Renal cortex interstitium (tissue), 11 donors: ENCODE data around the gene NAV3. TPM values are rescaled to one million over a fixed set of nuclear protein-coding genes. Genes with fewer than 3 reads are reported as not detected.

Source experiments
- DNase-seq, 11 donors: peaks; one replicate each; pipeline ENCODE4 v3.0.0-alpha.2; 2013; ENCODE audit warnings: low read depth in 9 of 11, low spot score in 4 of 11; ENCODE audit errors: extremely low read depth in 1 of 11
- polyA plus RNA-seq, 3 donors: library from polyadenylated mRNA; unstranded; fragments of 120-200 nt; gene quantifications; one replicate each; pipeline ENCODE4 v1.2.1, GENCODE V29; 2013; ENCODE audit not compliant: insufficient read length in 3 of 3

Gene NAV3
- polyA plus RNA-seq, 3 donors, result 8.9 to 9.5 (median 9.3) TPM

GRCh38 chr12:78009031-78009430, 178.3 kb downstream of the NAV3 start:
- no peak for DNase-seq

- peak in 2 of 11 donors; percentile 4 to 8 for DNase-seq
Measured at GRCh38 chr12:78018171-78018910, 187.6 kb downstream of the NAV3 start.

- DNase-seq, result no peak
Measured at GRCh38 chr12:78018939-78019338, 188.2 kb downstream of the NAV3 start.

- DNase-seq, result no peak
Measured at GRCh38 chr12:78028426-78028825, 197.7 kb downstream of the NAV3 start.

- DNase-seq, result no peak
Measured at GRCh38 chr12:78034025-78034424, 203.3 kb downstream of the NAV3 start.

- DNase-seq, result no peak
Measured at GRCh38 chr12:78035901-78036606, 205.4 kb downstream of the NAV3 start.

- no peak for DNase-seq
Measured at GRCh38 chr12:78036874-78037273, 206.2 kb downstream of the NAV3 start.

- no peak for DNase-seq
Measured at GRCh38 chr12:78037707-78038106, 207.0 kb downstream of the NAV3 start.

- DNase-seq, result no peak
Measured at GRCh38 chr12:78038541-78038940, 207.8 kb downstream of the NAV3 start.

GRCh38 chr12:78038986-78039385, 208.3 kb downstream of the NAV3 start:
- DNase-seq, result no peak

- DNase-seq, result peak in 1 of 11 donors; percentile 14
Measured at GRCh38 chr12:78040111-78040510, 209.4 kb downstream of the NAV3 start.

- no peak for DNase-seq
Measured at GRCh38 chr12:78050790-78051189, 220.1 kb downstream of the NAV3 start.

- DNase-seq, result no peak
Measured at GRCh38 chr12:78055545-78055944, 224.9 kb downstream of the NAV3 start.

- DNase-seq, result no peak
Measured at GRCh38 chr12:78057075-78057474, 226.4 kb downstream of the NAV3 start.

- DNase-seq, result no peak
Measured at GRCh38 chr12:78060186-78060585, 229.5 kb downstream of the NAV3 start.

- DNase-seq, result peak in 4 of 11 donors; percentile 6 to 20 (median 13)
Measured at GRCh38 chr12:78062786-78063185, 232.1 kb downstream of the NAV3 start.

- DNase-seq, result no peak
Measured at GRCh38 chr12:78081590-78082314, 251.1 kb downstream of the NAV3 start.

GRCh38 chr12:78085542-78086182, 255.0 kb downstream of the NAV3 start:
- DNase-seq, result no peak

- DNase-seq, result no peak
Measured at GRCh38 chr12:78086553-78087362, 256.1 kb downstream of the NAV3 start.
